ENCODE data around the gene ACTN4.
"Not testable (repeated sequence)": the region's sequence is repeated elsewhere in the genome, so short reads cannot be mapped to it uniquely, and the experiment has no call there.

ACTN4 gene

DNA sequence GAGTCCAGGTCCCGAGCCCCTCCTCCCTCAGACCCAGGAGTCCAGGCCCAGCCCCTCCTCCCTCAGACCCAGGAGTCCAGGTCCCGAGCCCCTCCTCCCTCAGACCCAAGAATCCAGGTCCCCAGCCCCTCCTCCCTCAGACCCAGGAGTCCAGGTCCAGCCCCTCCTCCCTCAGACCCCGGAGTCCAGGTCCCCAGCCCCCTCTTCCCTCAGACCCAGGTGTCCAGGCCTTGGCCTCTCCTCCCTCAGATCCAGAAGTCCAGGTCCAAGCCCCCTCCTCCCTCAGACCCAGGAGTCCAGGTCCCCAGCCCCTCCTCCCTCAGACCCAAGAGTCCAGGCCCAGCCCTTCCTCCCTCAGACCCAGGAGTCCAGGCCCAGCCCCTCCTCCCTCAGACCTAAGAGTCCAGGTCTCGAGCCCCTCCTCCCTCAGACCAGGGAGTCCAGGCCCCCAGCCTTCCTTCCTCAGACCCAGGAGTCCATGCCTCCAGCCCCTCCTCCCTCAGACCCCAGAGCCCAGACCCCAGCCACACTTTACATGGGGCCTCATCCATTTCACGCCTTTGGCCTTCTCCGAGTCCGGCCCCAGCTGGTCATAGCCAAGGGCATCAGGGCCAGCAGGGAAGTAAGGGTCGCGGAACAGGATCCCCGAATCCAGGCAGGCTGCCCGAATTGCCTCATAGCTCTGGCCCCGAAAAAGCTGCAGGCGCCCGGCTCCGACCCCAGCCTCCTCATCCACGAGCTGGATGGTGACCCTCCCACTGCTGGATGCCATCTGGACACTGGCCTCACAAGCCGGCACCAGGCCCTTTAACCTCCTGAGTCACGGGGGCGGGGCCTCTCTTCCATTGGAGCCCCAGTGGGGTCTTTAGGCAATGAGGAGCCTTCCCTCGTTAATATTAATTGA is 96.2 kb downstream of the ACTN4 start:
- TF ChIP-seq, protein P1, sequence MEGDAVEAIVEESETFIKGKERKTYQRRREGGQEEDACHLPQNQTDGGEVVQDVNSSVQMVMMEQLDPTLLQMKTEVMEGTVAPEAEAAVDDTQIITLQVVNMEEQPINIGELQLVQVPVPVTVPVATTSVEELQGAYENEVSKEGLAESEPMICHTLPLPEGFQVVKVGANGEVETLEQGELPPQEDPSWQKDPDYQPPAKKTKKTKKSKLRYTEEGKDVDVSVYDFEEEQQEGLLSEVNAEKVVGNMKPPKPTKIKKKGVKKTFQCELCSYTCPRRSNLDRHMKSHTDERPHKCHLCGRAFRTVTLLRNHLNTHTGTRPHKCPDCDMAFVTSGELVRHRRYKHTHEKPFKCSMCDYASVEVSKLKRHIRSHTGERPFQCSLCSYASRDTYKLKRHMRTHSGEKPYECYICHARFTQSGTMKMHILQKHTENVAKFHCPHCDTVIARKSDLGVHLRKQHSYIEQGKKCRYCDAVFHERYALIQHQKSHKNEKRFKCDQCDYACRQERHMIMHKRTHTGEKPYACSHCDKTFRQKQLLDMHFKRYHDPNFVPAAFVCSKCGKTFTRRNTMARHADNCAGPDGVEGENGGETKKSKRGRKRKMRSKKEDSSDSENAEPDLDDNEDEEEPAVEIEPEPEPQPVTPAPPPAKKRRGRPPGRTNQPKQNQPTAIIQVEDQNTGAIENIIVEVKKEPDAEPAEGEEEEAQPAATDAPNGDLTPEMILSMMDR (IDR thresholded peaks at IDR 0.05; ENCODE audit: control insufficient read depth, extremely low read depth, insufficient read depth) = no peak
- no peak for DNase-seq (ENCODE audit: low read depth)
- H3K4me3 ChIP-seq (ENCODE audit: low read depth, low read length) = no peak overlapping the region

DNA sequence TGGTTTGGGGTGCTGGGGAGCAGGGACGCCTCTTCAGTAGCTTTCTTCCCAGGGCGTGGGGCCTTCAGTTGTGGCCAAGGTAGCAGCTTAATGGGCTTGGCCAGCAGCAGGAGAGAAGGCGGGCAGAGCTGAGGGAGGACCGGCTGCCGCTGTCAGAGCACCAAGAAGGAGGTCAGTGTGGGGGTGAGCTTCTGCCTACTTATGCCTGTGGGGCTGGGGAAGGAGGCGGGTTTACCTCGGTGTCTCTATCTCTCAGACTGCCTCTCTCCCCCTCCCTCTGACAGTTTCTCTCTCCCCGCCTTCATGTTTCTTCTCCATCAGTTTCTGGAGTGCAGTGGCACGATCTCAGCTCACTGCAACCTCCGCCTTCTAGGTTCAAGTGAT is 96.8 kb downstream of the ACTN4 start, which contains the start of gene CAPN12:
Gene CAPN12 (minus strand): TSS at position 177 of the 384 bp plus-strand sequence. CDS start 309 bp downstream, outside the sequence.
- TF ChIP-seq, protein P1 (IDR thresholded peaks at IDR 0.05; ENCODE audit: control insufficient read depth, extremely low read depth, insufficient read depth) = no peak
- no peak for DNase-seq (ENCODE audit: low read depth)
- no peak within 1 kb of the TSS for H3K4me3 ChIP-seq (ENCODE audit: low read depth, low read length)

DNA sequence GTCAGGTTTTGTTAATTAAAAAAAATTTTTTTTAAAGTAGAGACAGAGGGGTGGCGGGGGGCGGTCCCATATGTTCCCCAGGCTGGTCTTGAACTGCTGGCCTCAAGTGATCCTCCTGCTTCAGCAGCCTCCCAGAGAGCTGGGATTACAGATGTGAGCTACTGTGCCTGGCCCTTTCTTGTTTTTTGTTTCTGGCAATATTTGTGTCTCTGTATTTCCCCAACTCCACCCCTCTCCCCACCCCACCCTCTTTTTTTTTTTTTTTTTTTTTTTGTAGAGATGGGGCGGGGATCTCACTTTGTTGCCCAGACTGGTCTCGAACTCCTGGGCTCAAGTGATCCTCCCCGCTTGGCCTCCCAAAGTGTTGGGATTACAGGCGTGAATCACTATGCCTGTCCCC is 97.4 kb downstream of the ACTN4 start:
- DNase-seq (ENCODE audit: low read depth) = no peak
- TF ChIP-seq, protein P1 (IDR thresholded peaks at IDR 0.05; ENCODE audit: control insufficient read depth, extremely low read depth, insufficient read depth) = no peak
- H3K4me3 ChIP-seq (ENCODE audit: low read depth, low read length) = no peak overlapping the region

DNA sequence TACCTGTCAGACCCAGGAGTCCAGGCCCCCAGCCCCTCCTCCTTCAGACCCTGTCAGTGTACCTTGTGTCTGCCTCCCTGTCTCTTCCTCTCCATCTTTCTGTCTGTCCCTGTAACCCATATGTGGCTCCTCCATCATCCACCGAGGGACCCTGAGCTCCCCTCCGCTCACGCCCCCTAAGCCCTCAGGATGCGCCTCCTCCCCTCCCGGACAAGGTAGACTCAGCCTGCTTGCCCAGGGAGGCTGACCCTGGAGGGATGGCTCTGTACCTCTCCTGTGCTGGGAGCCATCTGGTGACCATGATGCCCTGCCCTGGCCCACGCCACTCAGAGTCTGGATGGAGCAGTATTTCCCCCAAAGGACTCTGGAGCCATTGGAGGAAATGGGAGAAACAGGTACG is 97.9 kb downstream of the ACTN4 start:
- no peak overlapping the region for H3K4me3 ChIP-seq (ENCODE audit: low read depth, low read length)
- TF ChIP-seq, protein P1 (IDR thresholded peaks at IDR 0.05; ENCODE audit: control insufficient read depth, extremely low read depth, insufficient read depth) = no peak
- no peak for DNase-seq (ENCODE audit: low read depth)

DNA sequence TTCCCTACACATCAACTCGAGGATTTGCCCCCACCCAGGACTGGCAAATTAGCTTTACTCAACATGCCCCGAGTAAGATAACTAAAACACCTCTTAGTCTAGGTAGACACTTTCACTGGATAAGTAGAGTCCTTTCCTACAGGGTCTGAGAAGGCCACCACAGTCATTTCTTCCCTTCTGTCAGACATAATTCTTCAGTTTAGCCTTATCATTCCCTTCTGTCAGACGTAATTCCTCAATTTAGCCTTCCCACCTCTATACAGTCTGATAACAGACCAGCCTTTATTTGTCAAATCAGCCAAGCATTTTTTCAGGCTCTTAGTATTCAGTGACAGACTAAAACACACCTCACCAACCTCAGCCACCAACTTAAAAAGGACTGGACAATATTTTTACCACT is 106.3 kb downstream of the ACTN4 start:
- not testable (repeated sequence) for H3K4me3 ChIP-seq (ENCODE audit: low read depth, low read length); DNase-seq (ENCODE audit: low read depth)

DNA sequence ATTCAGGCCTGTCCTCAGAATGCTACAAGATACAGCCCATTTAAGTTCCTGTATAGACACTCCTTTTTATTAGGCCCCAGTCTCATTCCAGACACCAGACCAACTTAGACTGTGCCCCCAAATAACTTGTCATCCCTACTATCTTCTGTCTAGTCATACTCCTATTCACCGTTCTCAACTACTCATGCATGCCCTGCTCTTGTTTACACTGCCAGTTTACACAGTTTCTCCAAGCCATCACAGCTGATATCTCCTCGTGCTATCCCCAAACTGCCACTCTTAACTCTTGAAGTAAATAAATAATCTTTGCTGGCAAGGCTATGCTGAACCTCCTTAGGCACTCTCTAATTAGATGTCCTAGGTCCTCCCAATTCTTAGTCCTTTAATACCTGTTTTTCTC is 106.7 kb downstream of the ACTN4 start:
- not testable (repeated sequence) for H3K4me3 ChIP-seq (ENCODE audit: low read depth, low read length); DNase-seq (ENCODE audit: low read depth)

DNA sequence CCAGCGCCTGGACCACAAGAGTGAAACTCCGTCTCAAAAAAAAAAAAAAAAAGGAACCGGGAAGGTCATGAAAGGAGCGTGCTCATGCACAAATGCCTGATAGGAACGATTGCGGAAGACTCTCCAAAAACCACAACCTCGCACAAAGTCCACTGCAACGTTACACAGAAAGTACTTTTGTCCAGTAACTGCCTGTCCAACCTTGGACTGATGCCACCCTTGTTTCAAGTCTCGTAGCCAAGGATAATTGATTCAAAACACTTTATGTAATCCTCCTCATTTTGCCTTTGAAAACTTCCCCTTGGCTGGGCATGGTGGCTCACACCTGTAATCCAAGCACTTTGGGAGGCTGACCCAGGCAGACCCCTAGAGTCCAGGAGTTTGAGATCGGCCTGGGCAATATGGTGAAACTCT is 112.1 kb downstream of the ACTN4 start:
- no peak overlapping the region for H3K4me3 ChIP-seq (ENCODE audit: low read depth, low read length)

DNA sequence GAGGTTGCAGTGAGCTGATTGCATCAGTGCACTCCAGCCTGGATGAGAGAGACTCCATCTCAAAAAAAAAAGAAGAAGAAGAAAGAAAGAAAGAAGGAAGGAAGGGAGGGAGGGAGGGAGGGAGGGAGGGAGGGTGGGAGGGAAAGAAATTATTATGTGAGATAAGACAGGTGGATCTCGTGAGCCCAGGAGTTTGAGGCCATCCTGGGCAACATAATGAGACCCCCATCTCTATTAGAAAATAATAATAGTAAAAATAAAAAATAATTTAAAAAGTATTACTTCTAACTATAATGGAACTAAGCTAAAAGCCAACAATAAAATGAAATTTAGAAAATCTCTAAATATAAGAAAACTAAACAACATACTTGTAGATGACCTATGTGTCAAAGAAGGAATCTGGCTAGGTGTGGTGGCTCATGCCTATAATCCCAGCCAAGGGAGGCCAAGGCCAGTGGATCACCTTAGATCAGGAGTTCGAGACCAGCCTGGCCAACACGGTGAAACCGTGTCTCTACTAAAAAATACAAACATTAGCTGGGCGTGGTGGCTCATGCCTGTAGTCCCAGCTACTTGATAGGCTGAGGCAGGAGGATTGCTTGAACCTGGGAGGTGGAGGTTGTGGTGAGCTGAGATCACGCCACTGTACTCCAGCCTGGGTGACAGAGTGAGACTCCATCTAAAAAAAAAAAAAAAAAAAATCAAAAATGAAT is 113.5 kb downstream of the ACTN4 start:
- not testable (repeated sequence) for DNase-seq (ENCODE audit: low read depth); H3K4me3 ChIP-seq (ENCODE audit: low read depth, low read length)

More for the DNA sequence above, 112.1 kb downstream of the ACTN4 start:
- no peak for DNase-seq (ENCODE audit: low read depth)
- TF ChIP-seq, protein P1 (IDR thresholded peaks at IDR 0.05; ENCODE audit: control insufficient read depth, extremely low read depth, insufficient read depth) = no peak

DNA sequence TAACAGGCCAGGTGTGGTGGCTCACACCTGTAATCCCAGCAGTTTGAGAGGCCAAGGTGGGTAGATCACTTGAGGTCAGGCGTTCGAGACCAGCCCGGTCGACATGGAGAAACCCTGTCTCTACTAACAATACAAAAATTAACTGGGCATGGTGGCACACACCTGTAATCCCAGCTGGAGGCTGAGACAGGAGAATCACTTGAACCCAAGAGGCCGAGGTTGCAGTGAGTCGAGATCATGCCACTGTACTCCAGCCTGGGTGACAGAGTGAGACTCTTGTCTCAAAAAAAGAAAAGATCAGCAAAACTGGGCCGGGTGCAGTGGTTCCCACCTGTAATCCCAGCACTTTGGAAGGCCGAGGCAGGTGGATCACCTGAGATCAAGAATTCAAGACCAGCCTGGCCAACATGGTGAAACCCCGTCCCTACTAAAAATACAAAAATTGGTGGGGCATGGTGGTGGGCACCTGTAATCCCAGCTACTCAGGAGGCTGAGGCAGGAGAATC is 114.5 kb downstream of the ACTN4 start:
- DNase-seq (ENCODE audit: low read depth); H3K4me3 ChIP-seq (ENCODE audit: low read depth, low read length): not testable (repeated sequence)
